ENCODE results near the gene GPATCH3. TPM values are rescaled to one million over a fixed set of nuclear protein-coding genes. Genes with fewer than 3 reads are reported as not detected.

Gene GPATCH3
- total and polyA plus RNA-seq, 2 of the 8 experiments (the other 6 are each of a cell fraction or from before 2014, with no cell fraction given) = 7.9 to 17.4 TPM

DNA sequence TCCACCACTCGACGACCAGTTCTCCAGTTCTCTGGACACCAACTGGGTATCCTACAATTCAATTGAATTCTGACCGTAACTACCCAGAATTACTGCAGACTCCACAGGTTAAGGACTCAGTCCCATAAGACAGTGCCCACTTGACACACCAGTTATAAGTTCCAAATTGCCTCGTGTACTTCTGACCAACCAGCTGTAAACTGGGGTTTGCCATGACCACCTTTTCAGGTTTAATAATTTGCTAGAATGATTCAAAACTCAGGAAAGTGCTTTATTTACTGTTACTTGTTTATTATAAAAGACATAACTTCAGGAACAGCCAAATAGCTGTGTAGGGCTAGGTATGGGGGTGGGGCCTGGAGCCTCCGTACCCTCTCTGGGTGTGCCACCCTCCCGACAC, 36.6 kb upstream of the GPATCH3 start:
- no peak overlapping the region for H4K8ac ChIP-seq (ENCODE audit: extremely low read depth, insufficient read depth, low read length)
- H4K5ac ChIP-seq (ENCODE audit: insufficient read length, low read depth, low read length) = no peak overlapping the region
- no peak overlapping the region for H3K23ac ChIP-seq (ENCODE audit: insufficient read length)
- DNase-seq (ENCODE audit: low read depth in 1 of 2, low spot score in 2 of 2) (no peak), FAIRE-seq (no peak)
- H3K4me3 ChIP-seq (ENCODE audit: extremely low read depth in 1 of 4, insufficient read depth in 2 of 4, low read depth in 3 of 4, low read length in 4 of 4) = no peak overlapping the region
- H3K4me1 ChIP-seq (replicated peaks in 1 of 4; ENCODE audit: control insufficient read depth in 3 of 4, insufficient read depth in 4 of 4, low read length in 3 of 4) = peaks cover 0 to 3% (median 0%) of the 10 kb centered on the region in 4 experiments; a peak in 1 of 7 replicates
- CTCF ChIA-PET (ENCODE audit: partially characterized antibody) = no interaction called here
- no peak overlapping the region for H3K4ac ChIP-seq (replicated peaks; ENCODE audit: insufficient read length, low read depth, low read length)
- H2BK20ac ChIP-seq (ENCODE audit: low read length) = no peak overlapping the region
- no peak overlapping the region for H3K4me2 ChIP-seq (ENCODE audit: insufficient read depth in 1 of 2, low read depth in 2 of 2, low read length in 2 of 2)
- H3K36me3 ChIP-seq (ENCODE audit: control insufficient read depth in 2 of 4, insufficient read depth in 4 of 4, low read length in 3 of 4) = peaks cover 5 to 48% (median 25%) of the 10 kb centered on the region in 4 experiments; a peak in 7 of 8 replicates
- no peaks in the 10 kb centered on the region for H3K23me2 ChIP-seq (ENCODE audit: low read depth, low read length)
- H3K27me3 ChIP-seq (replicated peaks in 1 of 4; ENCODE audit: control insufficient read depth in 3 of 4, extremely low read depth in 1 of 4, insufficient read depth in 3 of 4, low read length in 3 of 4) = no peaks in the 10 kb centered on the region
- H4K91ac ChIP-seq (replicated peaks; ENCODE audit: insufficient read length, low read length) = no peak overlapping the region
- H2BK5ac ChIP-seq (ENCODE audit: low read depth, low read length) = no peak overlapping the region
- H3K79me2 ChIP-seq (ENCODE audit: control insufficient read depth in 1 of 2, insufficient read depth in 2 of 2, low read length in 2 of 2) = peaks cover 0 to 27% of the 10 kb centered on the region in 2 experiments; a peak in 2 of 4 replicates
- H2BK12ac ChIP-seq (ENCODE audit: low read depth, low read length) = no peak overlapping the region
- H2BK120ac ChIP-seq (replicated peaks; ENCODE audit: low read depth, low read length) = no peak overlapping the region
- H3K14ac ChIP-seq (ENCODE audit: insufficient read length) = no peak overlapping the region
- peaks cover 8% of the 10 kb centered on the region; the same call in 1 of the 2 replicates for H3K79me1 ChIP-seq (ENCODE audit: low read depth, low read length)
- no peak overlapping the region for H2BK15ac ChIP-seq (ENCODE audit: low read length)
- no peak overlapping the region for H3K56ac ChIP-seq (replicated peaks; ENCODE audit: insufficient read length, low read depth, low read length)
- H2AFZ ChIP-seq (ENCODE audit: low read length) = no peak overlapping the region
- POLR2A ChIA-PET (ENCODE audit: partially characterized antibody) = interaction anchor here (0.9 to 2.8 kb wide), 6 partner anchors 9 to 37 kb away, joined by 3 to 26 read pairs (median 4); partner anchors contain the start of genes GPATCH3 and KDF1
- TF ChIP-seq TEAD4 (IDR thresholded peaks at IDR 0.05; ENCODE audit: low read depth, low read length) (no peak), BACH1 (IDR thresholded peaks at IDR 0.05; ENCODE audit: low read length) (no peak)
- H4K20me1 ChIP-seq (replicated peaks in 1 of 2; ENCODE audit: control insufficient read depth in 1 of 2, insufficient read depth in 2 of 2, low read length in 2 of 2) = peaks cover 8 to 17% of the 10 kb centered on the region in 2 experiments
- H2AK5ac ChIP-seq (ENCODE audit: low read depth, low read length) = no peak overlapping the region
- H3K18ac ChIP-seq (ENCODE audit: extremely low read depth, low read length) = no peak overlapping the region
- 93% methylated on average over 6 of the region's 6 CpGs; no CpG with 5 or more reads in 1 of the 2 experiments for WGBS, 2 experiments (ENCODE audit: extremely low coverage in 1 of 2, insufficient coverage in 1 of 2, insufficient read length in 1 of 2, insufficient replicate concordance in 2 of 2, low coverage in 1 of 2, low lambda C conversion rate in 2 of 2, missing lambda C conversion rate in 1 of 2)
- H3K9me3 ChIP-seq (ENCODE audit: insufficient read depth in 2 of 2, low read depth in 1 of 2, low read length in 1 of 2) = no peaks in the 10 kb centered on the region
- H3K27ac ChIP-seq (ENCODE audit: low read depth, low read length) = no peak overlapping the region
- H3K9ac ChIP-seq (replicated peaks in 1 of 4; ENCODE audit: extremely low read depth in 1 of 4, low read depth in 3 of 4, low read length in 3 of 4) = no peak overlapping the region

Measured in H1 (cell line).